DMS53 treated with DMSO at 0.1 percent for 48 hours (cell line): Measurements from ENCODE around the gene RNF133.

Experiments
- DNase-seq: peaks from one replicate; lab custom pipeline; 2025; ENCODE audit not compliant: unreplicated experiment; lab: John Stamatoyannopoulos, UW

Gene RNF133

GRCh38 chr7:122699017-122699416, at the start of gene RNF133:
Gene RNF133, minus strand, starts transcription at chr7:122699117. Its CDS starts 199 bp downstream, at chr7:122698918.
- no peak for DNase-seq

- no peak for DNase-seq
These were observed 49.3 kb upstream of the RNF133 start for GRCh38 chr7:122748195-122748594.

- no peak for DNase-seq
These were observed 48.0 kb upstream of the RNF133 start for GRCh38 chr7:122746948-122747347.

GRCh38 chr7:122743211-122743610, 44.3 kb upstream of the RNF133 start:
- DNase-seq, result no peak

- no peak for DNase-seq
These were observed 40.0 kb upstream of the RNF133 start for GRCh38 chr7:122738947-122739346.

GRCh38 chr7:122736183-122736582, 37.3 kb upstream of the RNF133 start:
- no peak for DNase-seq

- no peak for DNase-seq
These were observed 28.8 kb upstream of the RNF133 start for GRCh38 chr7:122727759-122728158.

GRCh38 chr7:122727354-122727753, 28.4 kb upstream of the RNF133 start:
- DNase-seq, result no peak

- DNase-seq, result no peak
These were observed 28.0 kb upstream of the RNF133 start for GRCh38 chr7:122726881-122727280.

GRCh38 chr7:122724366-122724765, 25.4 kb upstream of the RNF133 start:
- DNase-seq, result no peak

GRCh38 chr7:122719010-122719578, 20.2 kb upstream of the RNF133 start:
- no peak for DNase-seq

GRCh38 chr7:122717356-122718089, 18.6 kb upstream of the RNF133 start:
- no peak for DNase-seq

GRCh38 chr7:122715183-122715582, 16.3 kb upstream of the RNF133 start:
- DNase-seq, result no peak

- no peak for DNase-seq
These were observed 12.0 kb upstream of the RNF133 start for GRCh38 chr7:122710916-122711315.

- no peak for DNase-seq
These were observed 11.2 kb upstream of the RNF133 start for GRCh38 chr7:122709930-122710646.

GRCh38 chr7:122706836-122707235, 7.9 kb upstream of the RNF133 start:
- no peak for DNase-seq

GRCh38 chr7:122702872-122703510, 4.1 kb upstream of the RNF133 start, which contains the start of gene RNF148:
Gene RNF148, minus strand, starts transcription at chr7:122702922. Its CDS starts 172 bp downstream, at chr7:122702750.
- DNase-seq, result no peak

GRCh38 chr7:122695816-122696215, 3.1 kb downstream of the RNF133 start:
- no peak for DNase-seq

- no peak for DNase-seq
These were observed 4.2 kb downstream of the RNF133 start for GRCh38 chr7:122694697-122695096.

GRCh38 chr7:122692769-122693309, 6.1 kb downstream of the RNF133 start:
- no peak for DNase-seq

GRCh38 chr7:122691569-122692235, 7.2 kb downstream of the RNF133 start:
- DNase-seq, result no peak
